Fibroblast of peridontal ligament (primary cell): Measurements from ENCODE around the gene CHL1.

Experiments used
- DNase-seq: peaks from one replicate; pipeline ENCODE4 v3.0.0-alpha.2; 2010; ENCODE audit errors: extremely low read depth

CHL1 gene

GRCh38 chr3:217099-217813 lies 20.7 kb downstream of the CHL1 start:
- no peak for DNase-seq

- no peak for DNase-seq
Observed at GRCh38 chr3:217948-218347, 21.4 kb downstream of the CHL1 start.

GRCh38 chr3:228442-229182 lies 32.0 kb downstream of the CHL1 start:
- DNase-seq: no peak

- DNase-seq: no peak
Observed at GRCh38 chr3:229183-229661, 32.7 kb downstream of the CHL1 start.

GRCh38 chr3:236881-237280 lies 40.3 kb downstream of the CHL1 start:
- no peak for DNase-seq

- no peak for DNase-seq
Observed at GRCh38 chr3:242602-243355, 46.2 kb downstream of the CHL1 start.

- peak; percentile 70 for DNase-seq
Observed at GRCh38 chr3:243356-243725, 46.8 kb downstream of the CHL1 start.

- DNase-seq: no peak
Observed at GRCh38 chr3:244041-244440, 47.5 kb downstream of the CHL1 start.

- DNase-seq: no peak
Observed at GRCh38 chr3:247916-248315, 51.4 kb downstream of the CHL1 start.

- DNase-seq: no peak
Observed at GRCh38 chr3:248864-249520, 52.4 kb downstream of the CHL1 start.

GRCh38 chr3:249587-250262 lies 53.2 kb downstream of the CHL1 start:
- no peak for DNase-seq

GRCh38 chr3:256501-256900 lies 59.9 kb downstream of the CHL1 start:
- DNase-seq: peak; percentile 69

GRCh38 chr3:257826-258225 lies 61.3 kb downstream of the CHL1 start:
- no peak for DNase-seq

- DNase-seq: no peak
Observed at GRCh38 chr3:260898-261297, 64.3 kb downstream of the CHL1 start.

GRCh38 chr3:263393-263792 lies 66.8 kb downstream of the CHL1 start:
- no peak for DNase-seq

GRCh38 chr3:264394-265156 lies 68.0 kb downstream of the CHL1 start:
- peak; percentile 93 for DNase-seq

GRCh38 chr3:267101-267500 lies 70.5 kb downstream of the CHL1 start:
- no peak for DNase-seq

- DNase-seq: no peak
Observed at GRCh38 chr3:270688-271087, 74.1 kb downstream of the CHL1 start.

GRCh38 chr3:274927-275326 lies 78.4 kb downstream of the CHL1 start:
- DNase-seq: no peak

GRCh38 chr3:277873-278272 lies 81.3 kb downstream of the CHL1 start:
- no peak for DNase-seq
